GM23338 (cell line): ENCODE measurements around the gene TMPRSS9. TPM values are rescaled to one million over a fixed set of nuclear protein-coding genes. Genes with fewer than 3 reads are reported as not detected.
"Not testable (repeated sequence)": the region's sequence is repeated elsewhere in the genome, so short reads cannot be mapped to it uniquely, and the experiment has no call there.

Experiments
- ATAC-seq: fragments of 200-7000 bp; cut with Tn5 transposase; 3 replicates; pipeline ENCODE4 v1.9.1; 2020
- DNase-seq: peaks from one replicate; pipeline ENCODE4 v3.0.0-alpha.2; 2015; ENCODE audit warnings: low spot score
- H2AFZ ChIP-seq: fragments of 200-600 bp; sonication (generic); 2 replicates; pipeline ENCODE4 v1.8.0; 2016; ENCODE audit warnings: antibody characterized with exemption, mild to moderate bottlenecking, moderate library complexity
- H3F3A ChIP-seq: fragments of 200-600 bp; sonication (generic); replicated peaks from 2 replicates; pipeline ENCODE4 v1.8.0; 2017; ENCODE audit warnings: antibody characterized with exemption, mixed run types, low read depth
- H3K27ac ChIP-seq: fragments of 200-600 bp; sonication (generic); 2 replicates; pipeline ENCODE4 v1.6.1; 2016; ENCODE audit warnings: low read depth
- H3K27me3 ChIP-seq: fragments of 200-600 bp; sonication (generic); 2 replicates; pipeline ENCODE4 v1.8.0; 2016; ENCODE audit warnings: mild to moderate bottlenecking, mixed run types, moderate library complexity; ENCODE audit not compliant: insufficient read depth
- H3K36me3 ChIP-seq: fragments of 200-600 bp; sonication (generic); 2 replicates; pipeline ENCODE4 v1.8.0; 2016; ENCODE audit warnings: mild to moderate bottlenecking; ENCODE audit not compliant: insufficient read depth
- H3K4me1 ChIP-seq: fragments of 200-600 bp; sonication (generic); 2 replicates; pipeline ENCODE4 v1.8.0; 2016; ENCODE audit warnings: mild to moderate bottlenecking, moderate library complexity; ENCODE audit not compliant: insufficient read depth
- H3K4me2 ChIP-seq: fragments of 200-600 bp; sonication (generic); 2 replicates; pipeline ENCODE4 v1.7.1; 2017; ENCODE audit warnings: mixed run types
- H3K4me3 ChIP-seq: fragments of 200-600 bp; sonication (generic); 2 replicates; pipeline ENCODE4 v1.6.1; 2016; ENCODE audit warnings: mixed run types
- H3K79me2 ChIP-seq: fragments of 200-600 bp; sonication (generic); replicated peaks from 2 replicates; pipeline ENCODE4 v1.8.0; 2017; ENCODE audit warnings: mild to moderate bottlenecking; ENCODE audit not compliant: insufficient read depth
- H3K9me2 ChIP-seq: fragments of 200-600 bp; sonication (generic); 2 replicates; pipeline ENCODE4 v1.8.0; 2017; ENCODE audit not compliant: insufficient read depth
- H4K20me1 ChIP-seq: fragments of 200-600 bp; sonication (generic); replicated peaks from 2 replicates; pipeline ENCODE4 v1.8.0; 2017; ENCODE audit warnings: mild to moderate bottlenecking; ENCODE audit not compliant: insufficient read depth
- H3K27ac Mint-ChIP-seq: 2 replicates; pipeline ENCODE4 v1.8.0; 2020; ENCODE audit warnings: inconsistent platforms, mild to moderate bottlenecking, moderate library complexity, mixed read lengths
- H3K27me3 Mint-ChIP-seq: 3 replicates; pipeline ENCODE4 v1.8.0; 2022; ENCODE audit warnings: low read depth, mild to moderate bottlenecking, moderate library complexity, mixed read lengths, inconsistent platforms; ENCODE audit not compliant: insufficient read depth, poor library complexity
- H3K36me3 Mint-ChIP-seq: 3 replicates; pipeline ENCODE4 v1.8.0; 2021; ENCODE audit warnings: low read depth, mild to moderate bottlenecking, inconsistent platforms, moderate library complexity, mixed read lengths
- H3K4me1 Mint-ChIP-seq: 3 replicates; pipeline ENCODE4 v1.8.0; 2020; ENCODE audit warnings: mild to moderate bottlenecking, inconsistent platforms, mixed read lengths
- H3K4me3 Mint-ChIP-seq: 3 replicates; pipeline ENCODE4 v1.8.0; 2021; ENCODE audit warnings: moderate library complexity, mild to moderate bottlenecking, inconsistent platforms, mixed read lengths
- H3K9me3 Mint-ChIP-seq: 3 replicates; pipeline ENCODE4 v1.8.0; 2020; ENCODE audit warnings: moderate library complexity, mild to moderate bottlenecking, inconsistent platforms, mixed read lengths
- EZH2 ChIP-seq: fragments of 200-600 bp; sonication (generic); IDR thresholded peaks from one replicate; pipeline ENCODE4 v1.8.0; 2017; ENCODE audit warnings: antibody characterized with exemption, mild to moderate bottlenecking, low read depth; ENCODE audit not compliant: unreplicated experiment
- POLR2AphosphoS5 ChIP-seq: IDR thresholded peaks from 2 replicates; pipeline ENCODE4 v1.6.1; 2016; ENCODE audit warnings: antibody characterized with exemption, low read depth
- ZNF331 ChIP-seq: fragments of 250-450 bp; sonication (Bioruptor Pico); IDR thresholded peaks from 2 replicates; pipeline ENCODE4 v1.5.0; 2020; ENCODE audit warnings: low read depth, mild to moderate bottlenecking, moderate library complexity
- polyA plus RNA-seq: library from polyadenylated mRNA; unstranded; fragments of >200 nt; fragmentation: Nextera tagmentation; extraction: Ambion mirVana; gene quantifications from 2 replicates; pipeline ENCODE4 v1.2.1, GENCODE V29; 2016
- total RNA-seq: library from RNA; depleted of rRNA; stranded (reverse); fragments of >200 nt; shearing (Covaris generic); gene quantifications from 2 replicates; pipeline ENCODE4 v1.2.3, GENCODE V29; 2014
- TF ChIP-seq, protein P1 (sequence below): IDR thresholded peaks from 2 replicates; pipeline ENCODE4 v1.6.1; 2016; ENCODE audit warnings: antibody characterized with exemption
- TF ChIP-seq, protein P2 (sequence below): IDR thresholded peaks from one replicate; pipeline ENCODE4 v1.6.1; 2018; ENCODE audit warnings: antibody characterized with exemption; ENCODE audit not compliant: unreplicated experiment
- TF ChIP-seq, protein P3 (sequence below), 2 experiments: fragments of 200-600 bp in 1 of 2; sonication (generic) in 1 of 2; conservative IDR thresholded peaks; 2 replicates each; pipeline versions ENCODE4 v1.5.1 to v1.6.1; 2016 to 2017; ENCODE audit warnings: antibody characterized with exemption in 2 of 2, low read depth in 2 of 2, mild to moderate bottlenecking in 2 of 2, moderate library complexity in 1 of 2

The TMPRSS9 gene
- total and polyA plus RNA-seq, 2 experiments from 2014 or later, result 0.05 to 0.28 TPM

DNA sequence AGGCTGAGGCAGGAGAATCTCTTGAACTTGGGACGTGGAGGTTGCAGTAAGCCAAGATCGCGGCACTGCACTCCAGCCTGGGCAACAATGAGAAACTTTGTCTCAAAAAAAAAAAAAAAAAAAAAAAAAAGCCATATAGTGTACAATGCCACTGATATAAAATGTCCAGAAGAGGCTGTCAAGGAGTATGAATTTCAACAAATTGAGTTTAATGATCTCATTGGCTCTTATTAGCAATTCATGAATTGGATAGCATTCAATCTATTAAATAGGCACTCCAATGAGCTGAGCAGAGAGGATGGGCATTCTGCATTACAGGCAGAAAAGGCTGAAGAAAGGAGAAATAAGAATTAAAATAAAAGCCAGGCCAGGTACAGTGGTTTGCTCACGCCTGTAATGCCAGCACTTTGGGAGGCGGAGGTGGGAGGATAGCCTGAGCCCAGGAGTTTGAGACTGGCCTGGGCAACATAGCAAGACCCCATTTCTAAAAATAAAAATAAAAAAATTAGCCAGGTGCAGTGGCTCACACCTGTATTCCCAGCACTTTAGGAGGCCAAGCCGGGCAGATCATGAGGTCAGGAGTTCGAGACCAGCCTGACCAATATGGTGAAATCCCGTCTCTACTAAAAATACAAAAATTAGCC lies 97.5 kb downstream of the TMPRSS9 start:
- H2AFZ ChIP-seq, result peak overlapping the region; percentile 90
- peak overlapping the region; percentile 79; the same call in 2 of the 3 replicates for H3K4me3 Mint-ChIP-seq
- peaks cover 14% of the 10 kb centered on the region for H3K27me3 Mint-ChIP-seq
- peaks cover 9% of the 10 kb centered on the region for H4K20me1 ChIP-seq
- H3K27ac Mint-ChIP-seq, result no peak overlapping the region; the same call in 1 of the 2 replicates
- peaks cover 40% of the 10 kb centered on the region for H3K79me2 ChIP-seq
- peaks cover 29% of the 10 kb centered on the region for H3K4me1 Mint-ChIP-seq
- no peaks in the 10 kb centered on the region for H3K9me2 ChIP-seq
- peak overlapping the region; percentile 78; the same call in 1 of the 2 replicates for H3K4me2 ChIP-seq
- H3K4me3 ChIP-seq, result peak overlapping the region; percentile 49
- no peak for ATAC-seq
- TF ChIP-seq EZH2 (no peak), ZNF331 (no peak), POLR2AphosphoS5 (no peak)
- TF ChIP-seq, protein P1, sequence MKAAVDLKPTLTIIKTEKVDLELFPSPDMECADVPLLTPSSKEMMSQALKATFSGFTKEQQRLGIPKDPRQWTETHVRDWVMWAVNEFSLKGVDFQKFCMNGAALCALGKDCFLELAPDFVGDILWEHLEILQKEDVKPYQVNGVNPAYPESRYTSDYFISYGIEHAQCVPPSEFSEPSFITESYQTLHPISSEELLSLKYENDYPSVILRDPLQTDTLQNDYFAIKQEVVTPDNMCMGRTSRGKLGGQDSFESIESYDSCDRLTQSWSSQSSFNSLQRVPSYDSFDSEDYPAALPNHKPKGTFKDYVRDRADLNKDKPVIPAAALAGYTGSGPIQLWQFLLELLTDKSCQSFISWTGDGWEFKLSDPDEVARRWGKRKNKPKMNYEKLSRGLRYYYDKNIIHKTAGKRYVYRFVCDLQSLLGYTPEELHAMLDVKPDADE, result no peak
- H3K9me3 Mint-ChIP-seq, result peaks cover 5% of the 10 kb centered on the region; the same call in 1 of the 3 replicates
- H3K36me3 ChIP-seq, result no peaks in the 10 kb centered on the region
- no peaks in the 10 kb centered on the region; the same call in 1 of the 3 replicates for H3K36me3 Mint-ChIP-seq
- H3F3A ChIP-seq, result peaks cover 5% of the 10 kb centered on the region; the same call in 1 of the 2 replicates
- no peak for DNase-seq
- H3K27ac ChIP-seq, result peak overlapping the region; percentile 65; the same call in 1 of the 2 replicates
- H3K27me3 ChIP-seq, result no peaks in the 10 kb centered on the region
- peaks cover 15% of the 10 kb centered on the region for H3K4me1 ChIP-seq

DNA sequence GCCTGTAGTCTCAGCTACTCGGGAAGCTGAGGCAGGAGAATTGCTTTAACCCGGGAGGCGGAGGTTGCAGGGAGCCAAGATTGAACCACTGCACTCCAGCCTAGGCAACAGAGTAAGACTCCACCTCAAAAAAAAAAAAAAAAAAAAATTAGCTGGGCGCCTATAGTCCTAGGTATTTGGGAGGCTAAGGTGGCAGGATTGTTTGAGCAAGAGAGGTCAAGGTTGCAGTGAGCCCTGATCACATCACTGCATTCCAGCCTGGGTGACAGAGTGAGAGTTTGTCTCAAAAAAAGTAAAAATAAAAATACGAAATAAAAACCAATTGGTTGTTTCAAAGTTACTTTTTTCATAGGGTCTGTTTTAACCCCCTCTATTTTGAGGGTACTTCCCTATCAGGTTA lies 98.0 kb downstream of the TMPRSS9 start:
- Histone ChIP-seq H3K4me3 (no peak overlapping the region), H3K36me3 (no peaks in the 10 kb centered on the region), H3K79me2 (peaks cover 36% of the 10 kb centered on the region), H2AFZ (no peak overlapping the region), H3K27ac (no peak overlapping the region), H3F3A (peaks cover 5% of the 10 kb centered on the region; the same call in 1 of the 2 replicates), H3K4me2 (no peak overlapping the region), H3K27me3 (no peaks in the 10 kb centered on the region), H3K9me2 (no peaks in the 10 kb centered on the region), H4K20me1 (peaks cover 8% of the 10 kb centered on the region), H3K4me1 (peaks cover 15% of the 10 kb centered on the region)
- Mint-ChIP-seq H3K9me3 (peaks cover 5% of the 10 kb centered on the region; the same call in 1 of the 3 replicates), H3K4me1 (peaks cover 26% of the 10 kb centered on the region), H3K27me3 (peaks cover 11% of the 10 kb centered on the region), H3K27ac (no peak overlapping the region), H3K36me3 (no peaks in the 10 kb centered on the region; the same call in 1 of the 3 replicates), H3K4me3 (no peak overlapping the region)
- ATAC-seq, result no peak
- TF ChIP-seq, protein P2, sequence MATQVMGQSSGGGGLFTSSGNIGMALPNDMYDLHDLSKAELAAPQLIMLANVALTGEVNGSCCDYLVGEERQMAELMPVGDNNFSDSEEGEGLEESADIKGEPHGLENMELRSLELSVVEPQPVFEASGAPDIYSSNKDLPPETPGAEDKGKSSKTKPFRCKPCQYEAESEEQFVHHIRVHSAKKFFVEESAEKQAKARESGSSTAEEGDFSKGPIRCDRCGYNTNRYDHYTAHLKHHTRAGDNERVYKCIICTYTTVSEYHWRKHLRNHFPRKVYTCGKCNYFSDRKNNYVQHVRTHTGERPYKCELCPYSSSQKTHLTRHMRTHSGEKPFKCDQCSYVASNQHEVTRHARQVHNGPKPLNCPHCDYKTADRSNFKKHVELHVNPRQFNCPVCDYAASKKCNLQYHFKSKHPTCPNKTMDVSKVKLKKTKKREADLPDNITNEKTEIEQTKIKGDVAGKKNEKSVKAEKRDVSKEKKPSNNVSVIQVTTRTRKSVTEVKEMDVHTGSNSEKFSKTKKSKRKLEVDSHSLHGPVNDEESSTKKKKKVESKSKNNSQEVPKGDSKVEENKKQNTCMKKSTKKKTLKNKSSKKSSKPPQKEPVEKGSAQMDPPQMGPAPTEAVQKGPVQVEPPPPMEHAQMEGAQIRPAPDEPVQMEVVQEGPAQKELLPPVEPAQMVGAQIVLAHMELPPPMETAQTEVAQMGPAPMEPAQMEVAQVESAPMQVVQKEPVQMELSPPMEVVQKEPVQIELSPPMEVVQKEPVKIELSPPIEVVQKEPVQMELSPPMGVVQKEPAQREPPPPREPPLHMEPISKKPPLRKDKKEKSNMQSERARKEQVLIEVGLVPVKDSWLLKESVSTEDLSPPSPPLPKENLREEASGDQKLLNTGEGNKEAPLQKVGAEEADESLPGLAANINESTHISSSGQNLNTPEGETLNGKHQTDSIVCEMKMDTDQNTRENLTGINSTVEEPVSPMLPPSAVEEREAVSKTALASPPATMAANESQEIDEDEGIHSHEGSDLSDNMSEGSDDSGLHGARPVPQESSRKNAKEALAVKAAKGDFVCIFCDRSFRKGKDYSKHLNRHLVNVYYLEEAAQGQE, result no peak
- TF ChIP-seq, protein P3, sequence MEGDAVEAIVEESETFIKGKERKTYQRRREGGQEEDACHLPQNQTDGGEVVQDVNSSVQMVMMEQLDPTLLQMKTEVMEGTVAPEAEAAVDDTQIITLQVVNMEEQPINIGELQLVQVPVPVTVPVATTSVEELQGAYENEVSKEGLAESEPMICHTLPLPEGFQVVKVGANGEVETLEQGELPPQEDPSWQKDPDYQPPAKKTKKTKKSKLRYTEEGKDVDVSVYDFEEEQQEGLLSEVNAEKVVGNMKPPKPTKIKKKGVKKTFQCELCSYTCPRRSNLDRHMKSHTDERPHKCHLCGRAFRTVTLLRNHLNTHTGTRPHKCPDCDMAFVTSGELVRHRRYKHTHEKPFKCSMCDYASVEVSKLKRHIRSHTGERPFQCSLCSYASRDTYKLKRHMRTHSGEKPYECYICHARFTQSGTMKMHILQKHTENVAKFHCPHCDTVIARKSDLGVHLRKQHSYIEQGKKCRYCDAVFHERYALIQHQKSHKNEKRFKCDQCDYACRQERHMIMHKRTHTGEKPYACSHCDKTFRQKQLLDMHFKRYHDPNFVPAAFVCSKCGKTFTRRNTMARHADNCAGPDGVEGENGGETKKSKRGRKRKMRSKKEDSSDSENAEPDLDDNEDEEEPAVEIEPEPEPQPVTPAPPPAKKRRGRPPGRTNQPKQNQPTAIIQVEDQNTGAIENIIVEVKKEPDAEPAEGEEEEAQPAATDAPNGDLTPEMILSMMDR (conservative IDR thresholded peaks at IDR 0.05; ENCODE audit: low read depth in 2 of 2), result no peak
- DNase-seq, result no peak

DNA sequence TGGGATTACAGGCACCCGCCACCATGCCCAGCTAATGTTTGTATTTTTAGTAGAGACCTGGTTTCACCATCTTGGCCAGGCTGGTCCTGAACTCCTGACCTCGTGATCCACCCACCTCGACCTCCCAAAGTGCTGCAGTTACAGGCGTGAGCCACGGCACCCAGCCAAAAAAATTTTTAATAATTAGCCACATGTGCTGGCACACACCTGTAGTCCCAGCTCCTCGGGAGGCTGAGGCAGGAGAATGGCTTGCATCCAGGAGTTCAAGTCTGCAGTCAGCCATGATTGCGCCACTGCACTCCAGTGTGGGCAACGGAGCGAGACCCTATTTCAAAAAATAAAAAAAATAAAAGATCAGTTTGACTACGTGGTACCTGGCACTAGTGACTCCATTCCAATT lies 98.7 kb downstream of the TMPRSS9 start:
- not testable (repeated sequence) for H3K4me3 Mint-ChIP-seq, H3K9me2 ChIP-seq, DNase-seq, H3K4me3 ChIP-seq, H3K27me3 ChIP-seq, H3K9me3 Mint-ChIP-seq, H3K36me3 ChIP-seq, H2AFZ ChIP-seq, H3K27ac Mint-ChIP-seq, H3K27ac ChIP-seq, H3K36me3 Mint-ChIP-seq, H4K20me1 ChIP-seq, H3F3A ChIP-seq, ATAC-seq, H3K4me1 ChIP-seq, H3K4me2 ChIP-seq
- Mint-ChIP-seq H3K4me1 (peaks cover 24% of the 10 kb centered on the region), H3K27me3 (peaks cover 15% of the 10 kb centered on the region)
- H3K79me2 ChIP-seq, result peaks cover 29% of the 10 kb centered on the region
